ENCODE results near the gene PRKCE.

DNA sequence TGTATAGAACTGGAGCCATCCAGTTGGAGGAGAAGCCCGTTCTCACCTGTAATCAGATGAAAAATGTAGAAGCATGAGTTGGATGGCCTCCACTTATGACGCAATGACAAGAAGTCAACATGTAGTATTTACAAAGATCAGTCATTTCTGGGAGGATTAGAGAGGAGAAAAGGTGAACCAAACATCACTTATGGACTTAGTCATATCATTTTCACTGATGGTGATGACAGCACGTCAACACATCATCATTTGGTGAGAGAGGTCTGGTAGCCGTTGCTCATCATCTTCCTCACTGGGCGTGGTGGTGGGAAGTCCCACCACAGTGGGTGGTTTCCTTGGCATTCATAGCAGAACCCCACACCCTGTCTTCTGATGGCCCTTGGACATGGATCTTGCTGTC is 381.5 kb downstream of the PRKCE start:
- no peak for TF ChIP-seq POLR2A (IDR thresholded peaks at IDR 0.05)
- TF ChIP-seq, protein P1, sequence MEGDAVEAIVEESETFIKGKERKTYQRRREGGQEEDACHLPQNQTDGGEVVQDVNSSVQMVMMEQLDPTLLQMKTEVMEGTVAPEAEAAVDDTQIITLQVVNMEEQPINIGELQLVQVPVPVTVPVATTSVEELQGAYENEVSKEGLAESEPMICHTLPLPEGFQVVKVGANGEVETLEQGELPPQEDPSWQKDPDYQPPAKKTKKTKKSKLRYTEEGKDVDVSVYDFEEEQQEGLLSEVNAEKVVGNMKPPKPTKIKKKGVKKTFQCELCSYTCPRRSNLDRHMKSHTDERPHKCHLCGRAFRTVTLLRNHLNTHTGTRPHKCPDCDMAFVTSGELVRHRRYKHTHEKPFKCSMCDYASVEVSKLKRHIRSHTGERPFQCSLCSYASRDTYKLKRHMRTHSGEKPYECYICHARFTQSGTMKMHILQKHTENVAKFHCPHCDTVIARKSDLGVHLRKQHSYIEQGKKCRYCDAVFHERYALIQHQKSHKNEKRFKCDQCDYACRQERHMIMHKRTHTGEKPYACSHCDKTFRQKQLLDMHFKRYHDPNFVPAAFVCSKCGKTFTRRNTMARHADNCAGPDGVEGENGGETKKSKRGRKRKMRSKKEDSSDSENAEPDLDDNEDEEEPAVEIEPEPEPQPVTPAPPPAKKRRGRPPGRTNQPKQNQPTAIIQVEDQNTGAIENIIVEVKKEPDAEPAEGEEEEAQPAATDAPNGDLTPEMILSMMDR (IDR thresholded peaks at IDR 0.05): no peak
